Endodermal cell (in vitro differentiated cells): ENCODE measurements around the gene SGCD. TPM values are rescaled to one million over a fixed set of nuclear protein-coding genes. Genes with fewer than 3 reads are reported as not detected.

Experiments used
- DNase-seq: peaks from one replicate; pipeline ENCODE4 v3.0.0-alpha.2; 2017
- H3K27ac ChIP-seq: 2 replicates; pipeline ENCODE4 v1.5.1; 2013; ENCODE audit warnings: mild to moderate bottlenecking, low read depth, low read length, moderate library complexity
- H3K27me3 ChIP-seq: 2 replicates; pipeline ENCODE4 v1.6.1; 2013; ENCODE audit warnings: mild to moderate bottlenecking, low read length, moderate library complexity; ENCODE audit not compliant: insufficient read depth, control insufficient read depth, poor library complexity, severe bottlenecking
- H3K36me3 ChIP-seq: 2 replicates; pipeline ENCODE4 v1.7.0; 2013; ENCODE audit warnings: mild to moderate bottlenecking, low read length, moderate library complexity; ENCODE audit not compliant: control insufficient read depth, insufficient read depth
- H3K4me1 ChIP-seq: one replicate; pipeline ENCODE4 v1.7.0; 2013; ENCODE audit warnings: low read length; ENCODE audit not compliant: control insufficient read depth, insufficient read depth
- H3K4me3 ChIP-seq: 2 replicates; pipeline ENCODE4 v1.5.1; 2013; ENCODE audit warnings: mild to moderate bottlenecking, low read length, moderate library complexity
- H3K9ac ChIP-seq: 2 replicates; pipeline ENCODE4 v1.6.1; 2013; ENCODE audit warnings: mild to moderate bottlenecking, low read length, moderate library complexity; ENCODE audit not compliant: poor library complexity, severe bottlenecking; ENCODE audit errors: extremely low read depth
- H3K9me3 ChIP-seq: 2 replicates; pipeline ENCODE4 v1.6.1; 2013; ENCODE audit warnings: mild to moderate bottlenecking, low read length, moderate library complexity; ENCODE audit not compliant: control insufficient read depth
- H3K27ac Mint-ChIP-seq: 2 replicates; pipeline ENCODE4 v1.8.0; 2020; ENCODE audit warnings: mixed read lengths
- H3K27me3 Mint-ChIP-seq: 2 replicates; pipeline ENCODE4 v1.8.0; 2021; ENCODE audit warnings: mild to moderate bottlenecking, mixed read lengths; ENCODE audit not compliant: insufficient read depth
- H3K36me3 Mint-ChIP-seq: 2 replicates; pipeline ENCODE4 v1.8.0; 2020; ENCODE audit warnings: low read depth, mixed read lengths
- H3K4me1 Mint-ChIP-seq: 2 replicates; pipeline ENCODE4 v1.8.0; 2020; ENCODE audit warnings: mixed read lengths
- H3K4me3 Mint-ChIP-seq: 2 replicates; pipeline ENCODE4 v1.8.0; 2020; ENCODE audit warnings: mild to moderate bottlenecking, moderate library complexity, mixed read lengths
- H3K9me3 Mint-ChIP-seq: 2 replicates; pipeline ENCODE4 v1.8.0; 2020; ENCODE audit warnings: mild to moderate bottlenecking, mixed read lengths
- CTCF ChIP-seq: fragments of 200-600 bp; sonication (generic); conservative IDR thresholded peaks from 2 replicates; pipeline ENCODE4 v1.5.0; 2021; ENCODE audit warnings: antibody characterized with exemption, mild to moderate bottlenecking
- WGBS, 2 experiments: methylation state at CpG; one replicate each; pipeline versions ENCODE4 v1.1.5 to v1.1.7; 2013; ENCODE audit warnings: missing lambda C conversion rate in 2 of 2, mixed read lengths in 1 of 2; ENCODE audit not compliant: insufficient coverage in 1 of 2, insufficient read length in 1 of 2; 5-methylcytosine and 5-hydroxymethylcytosine counted together
- total RNA-seq, 2 donors: library from RNA; stranded (reverse); fragmentation: NEBNext Ultra II Directional in 1 of 2; extraction: Animal tissue kit (Norgen Biotek cat#: 25700) in 1 of 2; gene quantifications; 2 replicates in 1 of 2; 3 replicates in 1 of 2; pipeline ENCODE4 v1.2.1, GENCODE V29; 2021

The SGCD gene
- total RNA-seq, 2 donors from 2014 or later, result 0.04 to 0.42 TPM

DNA sequence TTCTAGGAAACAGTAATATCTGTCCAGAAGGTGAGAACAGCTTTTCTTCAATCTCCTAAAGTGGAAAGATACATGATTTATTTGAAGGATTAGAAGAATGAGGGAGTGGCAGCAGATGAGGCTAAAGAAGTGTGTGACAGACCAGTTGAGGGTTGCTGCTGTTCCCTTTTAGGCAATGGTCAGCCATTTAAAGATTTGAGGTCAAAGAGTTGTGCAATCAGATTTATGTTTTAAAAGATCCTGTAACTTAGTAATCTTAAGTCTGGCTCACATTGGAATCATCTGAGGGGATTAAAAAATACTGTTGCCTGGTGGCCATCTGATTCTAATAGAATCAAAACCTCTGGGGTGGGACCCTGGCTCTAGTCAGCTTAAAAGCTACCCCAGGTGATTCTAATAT is 4.3 kb upstream of the SGCD start:
- H3K4me1 ChIP-seq, result no peaks in the 10 kb centered on the region
- Mint-ChIP-seq H3K4me3 (no peak overlapping the region), H3K27me3 (no peaks in the 10 kb centered on the region), H3K36me3 (no peaks in the 10 kb centered on the region), H3K27ac (no peak overlapping the region), H3K4me1 (peaks cover 7% of the 10 kb centered on the region), H3K9me3 (no peaks in the 10 kb centered on the region)
- DNase-seq, result no peak
- H3K4me3 ChIP-seq, result no peak overlapping the region
- no peaks in the 10 kb centered on the region for H3K27me3 ChIP-seq
- H3K36me3 ChIP-seq, result no peaks in the 10 kb centered on the region
- no peak overlapping the region for H3K9ac ChIP-seq
- H3K27ac ChIP-seq, result no peak overlapping the region
- TF ChIP-seq CTCF, result no peak
- H3K9me3 ChIP-seq, result no peaks in the 10 kb centered on the region

DNA sequence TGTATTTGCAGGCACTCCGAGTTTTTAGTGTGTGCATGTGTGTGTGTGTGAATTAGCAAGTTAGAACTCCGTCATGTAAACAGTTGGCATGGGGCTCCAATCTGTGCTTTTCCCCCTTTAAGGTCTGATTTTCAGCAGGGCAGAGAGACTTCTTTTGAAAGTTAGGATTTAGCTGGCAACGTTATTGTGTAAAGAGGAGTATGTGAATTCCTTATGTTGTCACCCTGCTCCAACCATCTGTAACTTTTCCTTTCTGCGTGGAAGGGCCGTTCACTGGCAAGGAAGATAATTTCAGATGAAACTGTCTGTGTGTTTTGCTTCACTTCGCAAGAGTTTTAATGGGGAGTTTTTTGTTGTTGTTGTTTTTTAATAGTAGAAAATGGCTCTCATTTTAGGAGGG is 332 bp downstream of the SGCD start:
- Histone ChIP-seq H3K27ac (no peak overlapping the region), H3K9ac (no peak overlapping the region), H3K9me3 (no peaks in the 10 kb centered on the region), H3K4me3 (no peak overlapping the region), H3K27me3 (no peaks in the 10 kb centered on the region), H3K36me3 (no peaks in the 10 kb centered on the region), H3K4me1 (no peaks in the 10 kb centered on the region)
- Mint-ChIP-seq H3K36me3 (no peaks in the 10 kb centered on the region), H3K27ac (no peak overlapping the region), H3K4me3 (no peak overlapping the region), H3K4me1 (peaks cover 7% of the 10 kb centered on the region), H3K9me3 (no peaks in the 10 kb centered on the region), H3K27me3 (no peaks in the 10 kb centered on the region)
- no peak for TF ChIP-seq CTCF
- 92 to 93% methylated on average over 4 to 6 of the region's 6 CpGs for whole genome bisulfite sequencing, 2 experiments
- no peak for DNase-seq

DNA sequence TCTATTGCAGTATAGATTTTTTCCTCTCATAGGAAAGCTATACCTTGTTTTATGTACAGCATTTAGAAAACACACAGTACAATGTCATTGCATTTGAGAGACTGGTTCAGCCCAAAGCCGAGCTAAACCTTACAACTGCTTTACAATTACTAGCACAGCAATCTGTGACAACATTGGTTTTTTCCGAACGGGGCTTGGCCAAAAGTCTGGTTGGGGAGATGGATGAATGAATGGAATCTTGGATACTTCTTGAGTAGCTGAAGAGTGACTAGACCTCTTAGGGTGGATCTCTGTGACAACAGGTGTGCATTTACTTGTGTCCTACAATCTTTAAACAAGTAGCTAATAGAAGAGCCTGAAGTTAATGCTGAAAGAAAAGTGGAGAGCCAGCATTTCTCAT is 1.2 kb downstream of the SGCD start:
- Mint-ChIP-seq H3K4me1 (peaks cover 7% of the 10 kb centered on the region), H3K27me3 (no peaks in the 10 kb centered on the region), H3K36me3 (no peaks in the 10 kb centered on the region), H3K4me3 (no peak overlapping the region), H3K27ac (no peak overlapping the region), H3K9me3 (no peaks in the 10 kb centered on the region)
- no peak for TF ChIP-seq CTCF
- Histone ChIP-seq H3K36me3 (no peaks in the 10 kb centered on the region), H3K4me3 (no peak overlapping the region), H3K27me3 (no peaks in the 10 kb centered on the region), H3K4me1 (no peaks in the 10 kb centered on the region), H3K9ac (no peak overlapping the region), H3K9me3 (no peaks in the 10 kb centered on the region), H3K27ac (no peak overlapping the region)
- no peak for DNase-seq
- WGBS, 2 experiments, result 92 to 100% methylated on average over 2 to 3 of the region's 3 CpGs
